GM18951 (cell line): Measurements from ENCODE around the gene BTBD16.

Source experiments
- POLR2A ChIP-seq: IDR thresholded peaks from 4 replicates; pipeline ENCODE4 v1.6.1; 2011; ENCODE audit warnings: mild to moderate bottlenecking; ENCODE audit not compliant: insufficient read length, insufficient read depth; ENCODE audit errors: extremely low read depth
- in situ Hi-C: fragments of 300-500 bp; cut with MboI; formaldehyde crosslinking; loops from one replicate; pipeline ENCODE4 v1.12.0; 2022; ENCODE audit warnings: low sequenced_read_pairs, mixed read lengths, inconsistent platforms; ENCODE audit not compliant: unreplicated experiment

Gene BTBD16

DNA sequence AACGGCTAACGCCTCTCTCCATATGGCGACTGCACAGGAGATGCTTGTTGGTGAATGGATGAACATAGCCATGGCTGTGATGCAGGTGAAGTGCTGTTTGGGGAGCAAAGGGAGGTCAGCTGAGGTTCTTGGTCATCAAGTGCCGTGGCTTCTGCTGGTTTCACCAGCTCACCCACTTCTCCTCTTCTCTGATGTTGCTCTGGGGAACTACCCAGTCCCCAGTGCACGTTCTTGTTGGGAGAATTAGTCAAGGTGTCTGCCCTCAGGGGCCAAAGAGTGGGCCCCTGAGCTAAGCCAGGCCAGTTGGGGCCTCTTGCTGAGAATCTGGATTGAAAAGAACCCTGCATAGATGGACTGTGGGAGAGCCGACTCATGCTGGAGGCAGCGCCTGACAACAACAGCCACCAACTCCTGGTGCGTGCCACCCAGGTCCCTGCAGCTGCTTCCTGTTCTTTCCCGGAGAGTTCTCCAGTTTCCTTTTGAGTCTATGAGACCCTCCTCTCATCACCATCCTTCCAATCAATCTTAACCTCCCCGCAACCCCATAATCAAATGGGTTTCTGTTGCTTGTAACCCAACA, 3.0 kb downstream of the BTBD16 start:
- no peak for TF ChIP-seq POLR2A
- in situ Hi-C loops = no loop called here

DNA sequence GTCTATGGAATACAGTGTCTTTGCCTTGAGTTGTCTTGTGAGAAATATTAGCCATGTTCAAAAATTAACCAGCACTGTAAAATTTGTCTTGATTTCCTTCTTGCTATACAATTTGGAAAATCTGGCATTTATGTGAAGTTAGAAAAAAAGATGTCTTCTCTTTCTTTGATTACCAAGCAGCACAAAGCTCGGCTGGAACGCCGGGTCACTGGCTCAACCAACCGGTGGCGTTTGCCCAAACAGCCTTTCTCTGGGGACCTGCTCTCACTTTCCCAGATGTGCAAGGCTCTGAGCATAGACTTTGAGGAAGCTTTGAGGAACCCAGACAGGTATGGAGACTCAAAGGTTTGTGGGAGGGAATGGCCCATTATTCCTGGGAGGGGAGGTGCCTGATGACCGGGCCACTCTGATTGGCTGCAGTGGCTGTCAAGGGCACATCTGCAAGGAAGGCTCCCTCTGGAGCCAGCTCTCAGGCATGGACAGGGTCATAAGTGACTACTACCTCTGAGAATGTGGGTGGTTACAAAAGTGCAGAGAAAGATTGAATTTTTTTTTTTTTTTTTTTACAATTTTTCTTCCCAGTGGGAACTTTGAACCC, 5.6 kb downstream of the BTBD16 start:
- TF ChIP-seq POLR2A = no peak
- in situ Hi-C loops = no loop called here

DNA sequence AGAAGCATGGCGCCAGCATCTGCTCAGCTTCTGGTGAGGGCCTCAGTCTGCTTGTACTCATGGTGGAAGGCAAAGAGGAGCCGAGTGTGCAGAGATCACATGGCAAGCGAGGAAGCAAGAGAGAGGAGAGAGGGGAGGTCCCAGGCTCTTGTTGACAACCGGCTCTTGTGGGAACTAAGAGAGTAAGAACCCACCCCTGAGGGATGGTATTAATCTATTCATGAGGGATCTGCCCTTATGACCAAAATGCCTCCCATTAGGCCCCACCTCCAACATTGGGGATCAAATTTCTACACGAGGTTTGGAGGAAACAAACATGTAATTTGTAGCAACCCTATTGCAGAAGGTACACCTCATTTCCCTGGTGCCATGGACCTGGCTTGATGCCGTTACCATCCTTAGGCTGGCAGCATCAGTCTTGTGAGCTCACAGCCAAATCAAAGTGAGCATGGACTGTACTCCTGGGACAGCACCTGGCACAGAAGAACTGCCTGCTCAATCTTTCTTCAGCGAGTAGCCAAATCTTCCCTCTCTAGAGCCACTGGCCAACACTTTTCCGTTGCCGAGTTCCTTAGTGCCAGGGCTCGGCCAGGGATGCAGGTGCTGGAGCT, 6.5 kb downstream of the BTBD16 start:
- TF ChIP-seq POLR2A = no peak
- in situ Hi-C loops = no loop called here

DNA sequence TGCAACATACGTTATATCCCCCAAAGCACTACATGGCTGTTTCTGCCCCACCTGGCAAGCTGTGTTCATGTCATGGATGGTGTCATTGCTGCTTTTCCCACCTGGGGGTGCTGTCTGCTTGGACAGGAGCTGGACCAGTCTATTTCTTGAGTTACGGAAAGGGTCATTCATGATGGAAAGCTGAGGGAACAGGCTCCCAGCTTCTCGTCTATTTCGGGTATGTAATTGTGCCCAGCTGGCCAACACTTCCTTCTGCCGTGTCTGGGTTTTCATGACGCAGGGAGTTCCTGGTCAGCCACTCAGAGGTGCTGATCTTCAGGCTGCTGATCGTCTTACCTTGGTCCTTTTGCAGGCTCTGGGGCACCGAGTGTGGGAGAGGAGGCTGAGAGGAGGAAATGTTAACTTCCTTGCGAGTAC, 8.6 kb downstream of the BTBD16 start:
- in situ Hi-C loops = no loop called here
- no peak for TF ChIP-seq POLR2A

DNA sequence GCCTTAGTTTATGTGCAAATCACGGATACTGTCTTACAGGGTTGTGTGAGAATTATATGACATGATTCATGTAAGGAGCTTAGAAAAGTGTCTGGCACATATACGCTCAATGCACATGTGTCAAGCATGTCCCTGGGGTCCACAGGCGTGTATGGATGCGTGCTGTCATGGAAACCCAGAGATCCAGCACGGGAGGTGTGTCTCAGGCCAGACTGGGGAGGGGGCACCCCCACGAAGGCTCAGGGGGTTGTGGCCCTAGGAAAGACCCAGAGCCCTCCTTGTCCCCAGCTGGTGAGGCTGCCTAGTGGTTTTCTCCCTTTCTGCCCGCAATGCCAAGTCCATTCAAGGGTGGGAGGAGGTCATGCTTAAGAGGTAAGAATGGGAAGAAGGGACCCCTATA, 9.1 kb downstream of the BTBD16 start:
- in situ Hi-C loops = no loop called here
- no peak for TF ChIP-seq POLR2A

DNA sequence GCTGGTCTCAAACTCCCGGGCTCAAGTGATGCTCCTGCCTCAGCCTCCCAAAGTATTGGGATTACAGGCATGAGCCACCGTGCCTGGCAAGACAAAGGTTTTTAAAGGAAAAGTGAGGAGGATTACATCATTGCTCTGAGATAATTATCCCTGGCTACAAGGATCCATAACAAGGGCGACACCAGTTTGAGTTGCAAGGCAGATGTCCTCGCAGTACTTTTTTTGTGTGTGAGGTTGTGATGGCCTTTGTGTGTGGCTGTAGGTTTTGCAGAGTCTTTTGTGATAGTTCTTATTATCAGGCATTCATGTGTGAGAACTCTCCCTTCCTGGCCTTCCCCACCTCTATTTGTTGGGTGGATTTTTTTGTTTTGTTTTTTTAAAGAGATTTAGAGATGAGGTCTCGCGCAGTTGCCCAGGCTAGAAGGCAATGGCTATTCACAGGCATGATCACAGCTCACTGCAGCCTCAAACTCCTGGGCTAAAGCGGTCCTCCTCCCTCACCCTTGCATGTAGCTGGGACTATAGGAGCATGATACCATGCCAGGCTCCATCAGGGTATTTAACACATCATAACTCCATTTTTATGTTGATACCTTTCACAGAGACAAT, 10.0 kb downstream of the BTBD16 start:
- TF ChIP-seq POLR2A = no peak
- in situ Hi-C loops = no loop called here

DNA sequence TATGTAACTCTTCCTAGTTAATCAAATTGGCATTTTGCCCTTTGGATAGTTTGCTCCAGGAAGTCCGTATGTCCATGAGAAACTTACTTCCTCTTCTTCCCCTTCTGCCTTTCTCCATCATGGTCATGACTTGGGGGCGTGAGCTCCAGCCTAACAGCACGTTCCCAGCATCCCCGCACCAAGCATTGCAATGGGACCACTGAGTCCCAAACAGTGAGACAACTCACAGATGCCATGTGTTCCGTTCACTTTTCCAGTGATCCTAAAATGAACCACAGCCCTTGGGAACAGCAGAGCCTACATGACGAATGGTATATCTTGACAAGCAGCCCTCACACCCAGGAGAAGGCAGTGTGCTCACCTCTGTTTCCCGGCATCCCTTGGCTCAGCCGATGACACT, 10.7 kb downstream of the BTBD16 start:
- in situ Hi-C loops = no loop called here
- no peak for TF ChIP-seq POLR2A

DNA sequence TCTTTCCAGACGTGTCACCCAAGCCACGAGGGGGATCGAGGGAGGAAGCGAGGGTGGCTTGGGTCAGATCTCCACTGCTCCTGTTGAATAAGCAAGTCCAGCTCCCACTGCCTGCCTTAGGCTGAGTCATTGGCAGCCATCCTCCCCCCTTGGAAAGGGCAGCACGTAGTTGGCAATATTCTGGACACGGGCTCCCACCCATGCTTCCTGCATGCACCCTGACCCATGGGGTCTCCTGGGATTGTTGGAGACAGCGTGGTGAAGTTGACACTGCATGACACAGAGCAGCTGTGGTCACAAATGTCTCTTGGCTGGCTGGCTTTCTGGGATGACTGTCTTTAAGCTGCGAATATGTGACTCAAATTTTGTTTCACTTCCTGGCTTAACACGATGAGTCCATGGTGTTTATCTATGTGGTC, 11.2 kb downstream of the BTBD16 start:
- in situ Hi-C loops = no loop called here
- no peak for TF ChIP-seq POLR2A

DNA sequence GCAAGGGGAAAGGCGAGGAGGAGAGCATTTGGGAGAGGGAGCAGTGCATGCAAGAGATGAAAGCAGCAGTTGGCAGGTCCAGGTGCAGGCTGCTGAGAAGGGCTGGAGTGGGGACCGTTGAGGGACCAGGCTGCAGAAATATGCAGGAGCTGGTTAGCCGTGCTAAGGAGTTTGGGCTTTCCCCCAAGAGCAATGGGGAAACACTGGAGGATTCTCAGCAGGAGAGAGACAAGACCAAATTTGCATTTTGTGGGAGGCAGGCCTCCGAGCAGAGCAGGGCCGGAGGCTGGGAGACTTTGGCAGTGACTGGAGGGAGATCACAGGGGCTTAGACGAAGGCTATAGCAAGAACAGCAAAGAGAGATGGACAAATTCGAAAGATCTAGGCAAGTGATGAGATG, 11.8 kb downstream of the BTBD16 start:
- no peak for TF ChIP-seq POLR2A
- in situ Hi-C loops = no loop called here

DNA sequence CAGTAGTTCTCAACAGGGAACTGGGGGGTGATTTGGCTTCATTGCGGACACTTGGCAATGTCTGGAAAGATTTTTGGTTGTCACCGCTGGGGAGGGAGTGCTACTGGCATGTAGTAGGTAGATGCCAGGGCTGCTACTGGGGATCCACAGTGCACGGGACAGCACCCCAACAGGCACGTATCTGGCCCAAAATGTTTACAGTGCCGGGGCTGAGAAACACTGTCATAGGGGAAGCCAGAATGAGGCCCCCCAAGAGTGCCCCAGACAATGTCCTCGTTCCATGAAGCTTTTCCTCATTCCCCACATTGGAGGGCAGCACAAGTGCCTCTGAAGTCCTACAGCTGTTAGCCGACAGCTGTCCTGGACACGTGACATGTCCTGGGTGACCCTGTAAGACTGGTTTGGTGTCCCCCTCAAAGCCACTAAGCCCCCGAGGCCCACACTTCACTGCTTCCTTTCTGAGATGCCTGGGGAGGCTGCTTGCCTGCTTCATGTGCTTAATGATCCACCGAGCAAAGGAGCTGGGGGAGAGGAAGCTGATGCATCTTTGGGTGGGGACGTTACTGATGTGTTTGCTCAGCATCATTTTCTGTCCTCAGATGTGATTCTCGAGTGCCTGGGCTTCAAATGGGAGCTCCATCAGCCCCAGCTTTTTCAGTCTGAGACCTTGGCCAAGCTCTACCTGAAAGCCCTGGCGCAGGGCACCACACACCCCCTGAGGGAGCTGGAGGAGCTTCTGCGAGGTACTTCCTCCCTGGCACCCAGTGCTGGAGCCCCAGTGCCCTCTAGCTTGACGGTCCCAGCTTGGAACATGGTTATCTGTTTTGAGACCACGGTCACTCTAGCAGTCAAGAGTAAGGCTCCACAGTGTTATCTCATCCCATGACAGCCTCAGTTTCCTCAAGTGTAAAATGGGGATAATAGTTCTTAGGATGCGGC, 14.7 kb downstream of the BTBD16 start:
- in situ Hi-C loops = no loop called here

DNA sequence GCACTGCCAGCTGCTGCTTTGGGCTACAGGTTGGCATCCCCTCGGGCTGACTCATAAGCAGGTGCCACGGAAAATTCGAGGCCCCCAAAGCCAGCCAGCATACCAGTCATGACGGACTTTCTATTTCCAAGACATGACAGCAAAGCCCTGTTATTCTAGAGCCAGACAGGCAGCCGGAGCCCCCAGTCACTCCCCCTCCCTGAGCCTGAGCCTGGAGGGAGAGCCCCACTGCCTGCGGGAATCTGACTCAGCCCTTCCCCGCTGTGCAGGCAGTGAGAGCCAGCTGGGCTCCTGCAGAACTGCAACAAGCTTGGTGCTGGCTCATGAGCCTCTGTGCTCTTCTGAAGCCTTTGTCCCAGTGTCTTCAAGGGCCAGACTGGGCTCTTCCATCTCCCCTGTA, 15.8 kb downstream of the BTBD16 start:
- in situ Hi-C loops = no loop called here
- no peak for TF ChIP-seq POLR2A

More for the DNA sequence above, 14.7 kb downstream of the BTBD16 start:
- no peak for TF ChIP-seq POLR2A

DNA sequence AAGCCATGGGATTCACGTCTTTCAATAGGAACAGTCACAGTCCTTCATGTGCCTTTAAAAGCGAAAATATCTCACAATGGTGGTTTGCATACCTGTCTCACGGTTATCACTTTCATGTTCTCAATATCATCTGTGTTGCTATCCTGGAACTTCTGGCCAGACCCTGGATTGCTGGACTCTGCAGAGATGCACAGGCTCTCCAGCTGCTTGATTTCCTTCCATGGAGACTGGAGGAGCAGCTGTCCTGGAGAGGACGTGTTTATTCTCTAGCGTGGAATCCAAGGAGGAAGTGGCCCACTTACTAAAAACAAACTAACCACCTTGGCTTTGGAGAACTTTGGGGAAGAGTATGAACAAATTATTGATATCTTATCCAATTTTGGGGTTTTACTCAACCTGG, 16.5 kb downstream of the BTBD16 start:
- in situ Hi-C loops = no loop called here

DNA sequence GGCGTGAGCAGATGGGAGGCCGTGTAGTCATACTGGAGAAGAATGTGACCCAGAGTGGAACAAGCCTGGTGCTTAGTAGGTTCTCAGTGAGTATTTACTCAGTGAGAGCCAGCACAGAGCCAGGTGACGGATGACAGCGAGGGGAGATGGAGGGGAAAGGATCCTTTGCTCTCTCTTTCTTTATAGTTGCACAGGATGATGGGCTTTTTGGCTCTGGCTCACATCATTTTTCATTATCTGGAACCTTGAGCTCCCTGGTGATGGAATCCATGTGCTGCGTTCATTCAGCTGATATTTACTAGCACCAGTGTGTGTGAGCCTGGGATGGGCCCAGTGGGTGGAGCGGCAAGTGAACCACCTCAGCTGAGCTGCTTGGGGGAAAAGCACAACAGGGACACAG, 17.2 kb downstream of the BTBD16 start:
- no peak for TF ChIP-seq POLR2A
- in situ Hi-C loops = no loop called here

More for the DNA sequence above, 16.5 kb downstream of the BTBD16 start:
- no peak for TF ChIP-seq POLR2A
